ENCODE data around the gene BICC1.

The BICC1 gene

GRCh38 chr10:58821752-58822056 lies 309.0 kb downstream of the BICC1 start:
- H3K36me3 ChIP-seq (ENCODE audit: insufficient read depth) = no peaks in the 10 kb centered on the region
- no peaks in the 10 kb centered on the region for H3K27me3 ChIP-seq (ENCODE audit: insufficient read depth, low read depth)
- H3K4me2 ChIP-seq = no peak overlapping the region
- no peaks in the 10 kb centered on the region for H3K4me1 ChIP-seq (ENCODE audit: low read depth, poor library complexity, severe bottlenecking)
- no peaks in the 10 kb centered on the region for H4K20me1 ChIP-seq (ENCODE audit: insufficient read depth)
- no peak for TF ChIP-seq CTCF (conservative IDR thresholded peaks at IDR 0.05; ENCODE audit: low read depth, low read length)
- H3K79me2 ChIP-seq (ENCODE audit: insufficient read depth, low read depth) = no peaks in the 10 kb centered on the region
- H3K4me3 ChIP-seq (IDR thresholded peaks at IDR 0.05; ENCODE audit: insufficient read depth, low read depth, low read length) = no peak overlapping the region
- H3K27ac ChIP-seq = no peak overlapping the region
- H2AFZ ChIP-seq (ENCODE audit: low read depth) = no peak overlapping the region
- no peak overlapping the region for H3K9ac ChIP-seq

GRCh38 chr10:58823983-58824382 lies 311.3 kb downstream of the BICC1 start:
- H3K79me2 ChIP-seq (ENCODE audit: insufficient read depth, low read depth) = no peaks in the 10 kb centered on the region
- no peaks in the 10 kb centered on the region for H3K4me1 ChIP-seq (ENCODE audit: low read depth, poor library complexity, severe bottlenecking)
- no peak overlapping the region for H3K4me2 ChIP-seq
- no peak overlapping the region for H2AFZ ChIP-seq (ENCODE audit: low read depth)
- H3K27me3 ChIP-seq (ENCODE audit: insufficient read depth, low read depth) = no peaks in the 10 kb centered on the region
- H4K20me1 ChIP-seq (ENCODE audit: insufficient read depth) = no peaks in the 10 kb centered on the region
- H3K27ac ChIP-seq = no peak overlapping the region
- TF ChIP-seq CTCF (conservative IDR thresholded peaks at IDR 0.05; ENCODE audit: low read depth, low read length) = no peak
- H3K4me3 ChIP-seq (IDR thresholded peaks at IDR 0.05; ENCODE audit: insufficient read depth, low read depth, low read length) = no peak overlapping the region
- no peaks in the 10 kb centered on the region for H3K36me3 ChIP-seq (ENCODE audit: insufficient read depth)
- no peak overlapping the region for H3K9ac ChIP-seq

GRCh38 chr10:58824396-58824795 lies 311.7 kb downstream of the BICC1 start:
- H3K79me2 ChIP-seq (ENCODE audit: insufficient read depth, low read depth) = no peaks in the 10 kb centered on the region
- no peaks in the 10 kb centered on the region for H4K20me1 ChIP-seq (ENCODE audit: insufficient read depth)
- no peak overlapping the region for H3K4me3 ChIP-seq (IDR thresholded peaks at IDR 0.05; ENCODE audit: insufficient read depth, low read depth, low read length)
- no peak overlapping the region for H3K4me2 ChIP-seq
- H3K27ac ChIP-seq = no peak overlapping the region
- H3K27me3 ChIP-seq (ENCODE audit: insufficient read depth, low read depth) = no peaks in the 10 kb centered on the region
- H2AFZ ChIP-seq (ENCODE audit: low read depth) = no peak overlapping the region
- no peak for TF ChIP-seq CTCF (conservative IDR thresholded peaks at IDR 0.05; ENCODE audit: low read depth, low read length)
- H3K9ac ChIP-seq = no peak overlapping the region
- no peaks in the 10 kb centered on the region for H3K4me1 ChIP-seq (ENCODE audit: low read depth, poor library complexity, severe bottlenecking)
- H3K36me3 ChIP-seq (ENCODE audit: insufficient read depth) = no peaks in the 10 kb centered on the region

GRCh38 chr10:58826694-58827093 lies 314.0 kb downstream of the BICC1 start:
- H3K4me2 ChIP-seq = no peak overlapping the region
- no peak overlapping the region for H3K9ac ChIP-seq
- no peaks in the 10 kb centered on the region for H4K20me1 ChIP-seq (ENCODE audit: insufficient read depth)
- no peaks in the 10 kb centered on the region for H3K27me3 ChIP-seq (ENCODE audit: insufficient read depth, low read depth)
- H3K79me2 ChIP-seq (ENCODE audit: insufficient read depth, low read depth) = no peaks in the 10 kb centered on the region
- no peaks in the 10 kb centered on the region for H3K4me1 ChIP-seq (ENCODE audit: low read depth, poor library complexity, severe bottlenecking)
- no peak for TF ChIP-seq CTCF (conservative IDR thresholded peaks at IDR 0.05; ENCODE audit: low read depth, low read length)
- H3K36me3 ChIP-seq (ENCODE audit: insufficient read depth) = no peaks in the 10 kb centered on the region
- H3K4me3 ChIP-seq (IDR thresholded peaks at IDR 0.05; ENCODE audit: insufficient read depth, low read depth, low read length) = no peak overlapping the region
- no peak overlapping the region for H2AFZ ChIP-seq (ENCODE audit: low read depth)
- no peak overlapping the region for H3K27ac ChIP-seq

GRCh38 chr10:58827381-58827780 lies 314.7 kb downstream of the BICC1 start:
- H3K4me3 ChIP-seq (IDR thresholded peaks at IDR 0.05; ENCODE audit: insufficient read depth, low read depth, low read length) = no peak overlapping the region
- no peak overlapping the region for H3K4me2 ChIP-seq
- no peaks in the 10 kb centered on the region for H4K20me1 ChIP-seq (ENCODE audit: insufficient read depth)
- H2AFZ ChIP-seq (ENCODE audit: low read depth) = no peak overlapping the region
- TF ChIP-seq CTCF (conservative IDR thresholded peaks at IDR 0.05; ENCODE audit: low read depth, low read length) = no peak
- no peak overlapping the region for H3K27ac ChIP-seq
- H3K79me2 ChIP-seq (ENCODE audit: insufficient read depth, low read depth) = no peaks in the 10 kb centered on the region
- H3K27me3 ChIP-seq (ENCODE audit: insufficient read depth, low read depth) = no peaks in the 10 kb centered on the region
- H3K9ac ChIP-seq = no peak overlapping the region
- no peaks in the 10 kb centered on the region for H3K36me3 ChIP-seq (ENCODE audit: insufficient read depth)
- no peaks in the 10 kb centered on the region for H3K4me1 ChIP-seq (ENCODE audit: low read depth, poor library complexity, severe bottlenecking)

Measured in KMS-11 (cell line).